Adrenal gland (tissue), 5 donors: ENCODE data around the gene KIRREL3.

Experiments used
- CTCF ChIP-seq, 6 experiments: fragments of 450-650 bp in 4 of 6; fragments of 200-600 bp in 2 of 6; sonication (generic) in 1 of 6; IDR thresholded peaks; 1 replicate in 5 of 6; 2 replicates in 1 of 6; pipeline versions ENCODE4 v1.5.1 to v1.8.0; 2016 to 2021; ENCODE audit warnings: antibody characterized with exemption in 6 of 6, mild to moderate bottlenecking in 2 of 6, moderate library complexity in 1 of 6
- POLR2A ChIP-seq, 2 donors: fragments of 450-650 bp; IDR thresholded peaks; one replicate each; pipeline ENCODE4 v1.6.1; 2017; ENCODE audit warnings: antibody characterized with exemption in 2 of 2, mild to moderate bottlenecking in 2 of 2, moderate library complexity in 1 of 2
- donor health status: DM: no; HTN: no; CAD: no.

GRCh38 chr11:126925321-126926093 lies 75.1 kb downstream of the KIRREL3 start:
- TF ChIP-seq POLR2A (IDR thresholded peaks at IDR 0.05) (no peak), CTCF (IDR thresholded peaks at IDR 0.05) (no peak)
